Activated CD8-positive, alpha-beta T cell treated with anti-CD3 and anti-CD28 coated beads for 36 hours (primary cell): ENCODE measurements around the gene PGLYRP3. TPM values are rescaled to one million over a fixed set of nuclear protein-coding genes. Genes with fewer than 3 reads are reported as not detected.

Experiments
- ATAC-seq: fragments of 200-7000 bp; cut with Tn5 transposase; one replicate; pipeline ENCODE4 v1.10.0; 2021; ENCODE audit warnings: mild to moderate bottlenecking, moderate library complexity
- CTCF ChIA-PET: fragments of 350-600 bp; sonication (Branson Sonifier 250); formaldehyde crosslinking; loops from one replicate; lab custom pipeline; 2021; ENCODE audit warnings: antibody characterized with exemption; lab: Charles Lee
- POLR2A ChIA-PET: fragments of 350-600 bp; sonication (Branson Sonifier 250); formaldehyde crosslinking; loops from one replicate; lab custom pipeline; 2021; ENCODE audit warnings: antibody characterized with exemption; lab: Charles Lee
- DNase-seq: peaks from one replicate; pipeline ENCODE4 v3.0.0-alpha.2; 2020
- H3K27ac Mint-ChIP-seq: one replicate; pipeline ENCODE4 v1.8.0; 2021; ENCODE audit warnings: mild to moderate bottlenecking, mixed read lengths
- H3K27me3 Mint-ChIP-seq: one replicate; pipeline ENCODE4 v1.8.0; 2021; ENCODE audit warnings: mixed read lengths
- H3K36me3 Mint-ChIP-seq: one replicate; pipeline ENCODE4 v1.8.0; 2021; ENCODE audit warnings: low read depth, mixed read lengths
- H3K4me1 Mint-ChIP-seq: one replicate; pipeline ENCODE4 v1.8.0; 2021; ENCODE audit warnings: low read depth, mixed read lengths
- H3K4me3 Mint-ChIP-seq: one replicate; pipeline ENCODE4 v1.8.0; 2021; ENCODE audit warnings: mild to moderate bottlenecking, moderate library complexity, mixed read lengths
- H3K9me3 Mint-ChIP-seq: one replicate; pipeline ENCODE4 v1.8.0; 2021; ENCODE audit warnings: mixed read lengths
- CTCF ChIP-seq: fragments of 200-600 bp; IDR thresholded peaks from one replicate; pipeline ENCODE4 v1.8.0; 2022; ENCODE audit warnings: antibody characterized with exemption, mild to moderate bottlenecking
- intact Hi-C: fragments of 100-400 bp; cut with micrococcal nuclease; formaldehyde crosslinking; loops from one replicate; pipeline ENCODE4 v1.10.0; 2022
- total RNA-seq, 2 experiments: library from RNA; stranded (reverse); gene quantifications; one replicate each; pipeline ENCODE4 v1.2.3, GENCODE V29; 2021

The PGLYRP3 gene
- total RNA-seq, 2 experiments from 2014 or later: not detected

- Mint-ChIP-seq H3K4me3 (no peak overlapping the region), H3K4me1 (peaks cover 45% of the 10 kb centered on the region), H3K36me3 (no peaks in the 10 kb centered on the region), H3K27ac (no peak overlapping the region), H3K9me3 (no peaks in the 10 kb centered on the region), H3K27me3 (peaks cover 15% of the 10 kb centered on the region)
- ATAC-seq (no peak), DNase-seq (no peak)
- POLR2A ChIA-PET: no interaction called here
- CTCF ChIA-PET: interaction anchor here (6.4 kb wide), 1 partner anchor 13 kb away, joined by 35 read pairs; no protein-coding TSS in a partner anchor
- intact Hi-C loops: no loop called here
- no peak for TF ChIP-seq CTCF
Observed at GRCh38 chr1:153341431-153341934, 28.7 kb upstream of the PGLYRP3 start.

- no peak for TF ChIP-seq CTCF
- Mint-ChIP-seq H3K9me3 (no peaks in the 10 kb centered on the region), H3K36me3 (no peaks in the 10 kb centered on the region), H3K27me3 (peaks cover 13% of the 10 kb centered on the region), H3K27ac (peak overlapping the region; percentile 16), H3K4me3 (no peak overlapping the region), H3K4me1 (peaks cover 33% of the 10 kb centered on the region)
- ChIA-PET POLR2A (no interaction called here), CTCF (interaction anchor here (6.4 kb wide), 1 partner anchor 14 kb away, joined by 35 read pairs; no protein-coding TSS in a partner anchor)
- intact Hi-C loops: no loop called here
- no peak for ATAC-seq
- no peak for DNase-seq
Observed at GRCh38 chr1:153340356-153340755, 27.6 kb upstream of the PGLYRP3 start.

GRCh38 chr1:153339802-153340201, 27.1 kb upstream of the PGLYRP3 start:
- TF ChIP-seq CTCF: no peak
- Mint-ChIP-seq H3K36me3 (no peaks in the 10 kb centered on the region), H3K4me3 (no peak overlapping the region), H3K27ac (peak overlapping the region; percentile 16), H3K27me3 (peaks cover 13% of the 10 kb centered on the region), H3K4me1 (peaks cover 30% of the 10 kb centered on the region), H3K9me3 (no peaks in the 10 kb centered on the region)
- peak; percentile 40 for DNase-seq
- intact Hi-C loops: no loop called here
- CTCF ChIA-PET: interaction anchor here (1.0 kb wide), 1 partner anchor 14 kb away, joined by 3 read pairs; no protein-coding TSS in a partner anchor
- POLR2A ChIA-PET: no interaction called here
- peak; percentile 70 for ATAC-seq

GRCh38 chr1:153337980-153338853, 25.5 kb upstream of the PGLYRP3 start:
- DNase-seq (no peak), ATAC-seq (no peak)
- CTCF ChIA-PET: interaction anchor here (1.2 to 2.3 kb wide), 4 partner anchors 13 to 156 kb away, joined by 3 to 9 read pairs (median 8); no protein-coding TSS in a partner anchor
- intact Hi-C loops: no loop called here
- TF ChIP-seq CTCF: no peak
- POLR2A ChIA-PET: no interaction called here
- Mint-ChIP-seq H3K4me3 (no peak overlapping the region), H3K9me3 (no peaks in the 10 kb centered on the region), H3K36me3 (no peaks in the 10 kb centered on the region), H3K4me1 (peaks cover 16% of the 10 kb centered on the region), H3K27ac (no peak overlapping the region), H3K27me3 (peaks cover 10% of the 10 kb centered on the region)

- Mint-ChIP-seq H3K27ac (no peak overlapping the region), H3K27me3 (peaks cover 4% of the 10 kb centered on the region), H3K4me3 (no peak overlapping the region), H3K36me3 (no peaks in the 10 kb centered on the region), H3K9me3 (peaks cover under 1% of the 10 kb centered on the region), H3K4me1 (peaks cover 16% of the 10 kb centered on the region)
- no peak for TF ChIP-seq CTCF
- intact Hi-C loops: no loop called here
- ATAC-seq (no peak), DNase-seq (no peak)
- ChIA-PET CTCF (interaction anchor here (1.1 to 2.3 kb wide), 5 partner anchors 15 to 158 kb away, joined by 3 to 9 read pairs (median 8); no protein-coding TSS in a partner anchor), POLR2A (interaction anchor here (1.3 kb wide), 1 partner anchor 9 kb away, joined by 4 read pairs; no protein-coding TSS in a partner anchor)
Observed at GRCh38 chr1:153336650-153337049, 23.9 kb upstream of the PGLYRP3 start.
